Measurements from ENCODE around the gene PPP1R36.
"Not testable (repeated sequence)": the region's sequence is repeated elsewhere in the genome, so short reads cannot be mapped to it uniquely, and the experiment has no call there.

The PPP1R36 gene

DNA sequence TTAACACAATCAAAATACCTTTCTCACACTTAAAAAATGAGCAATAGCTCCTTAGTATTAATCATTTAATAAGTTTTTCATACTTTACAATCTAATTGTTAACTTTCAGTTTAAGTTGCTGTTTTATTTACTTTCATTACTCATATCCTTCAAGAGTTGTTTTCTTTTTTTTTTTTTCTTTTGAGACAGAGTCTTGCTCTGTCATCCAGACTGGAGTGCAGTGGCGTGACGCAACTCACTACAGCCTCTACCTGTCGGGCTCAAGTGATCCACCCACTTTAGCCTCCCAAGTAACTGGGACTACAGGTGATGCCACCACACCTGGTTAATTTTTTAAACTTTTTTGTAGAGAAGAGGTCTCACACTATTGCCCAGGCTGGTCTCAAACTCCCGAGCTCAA, 29.1 kb upstream of the PPP1R36 start:
- no peak for DNase-seq
- no peak for ATAC-seq

- ATAC-seq (peak; percentile 68), DNase-seq (no peak)
These were observed 27.0 kb upstream of the PPP1R36 start for GRCh38 chr14:64522591-64523355.

GRCh38 chr14:64525354-64525753, 24.4 kb upstream of the PPP1R36 start:
- ATAC-seq (no peak), DNase-seq (no peak)

GRCh38 chr14:64531567-64531966, 18.2 kb upstream of the PPP1R36 start:
- DNase-seq (no peak), ATAC-seq (no peak)

- no peak for ATAC-seq
- DNase-seq: no peak
These were observed 13.1 kb upstream of the PPP1R36 start for GRCh38 chr14:64536488-64537245.

DNA sequence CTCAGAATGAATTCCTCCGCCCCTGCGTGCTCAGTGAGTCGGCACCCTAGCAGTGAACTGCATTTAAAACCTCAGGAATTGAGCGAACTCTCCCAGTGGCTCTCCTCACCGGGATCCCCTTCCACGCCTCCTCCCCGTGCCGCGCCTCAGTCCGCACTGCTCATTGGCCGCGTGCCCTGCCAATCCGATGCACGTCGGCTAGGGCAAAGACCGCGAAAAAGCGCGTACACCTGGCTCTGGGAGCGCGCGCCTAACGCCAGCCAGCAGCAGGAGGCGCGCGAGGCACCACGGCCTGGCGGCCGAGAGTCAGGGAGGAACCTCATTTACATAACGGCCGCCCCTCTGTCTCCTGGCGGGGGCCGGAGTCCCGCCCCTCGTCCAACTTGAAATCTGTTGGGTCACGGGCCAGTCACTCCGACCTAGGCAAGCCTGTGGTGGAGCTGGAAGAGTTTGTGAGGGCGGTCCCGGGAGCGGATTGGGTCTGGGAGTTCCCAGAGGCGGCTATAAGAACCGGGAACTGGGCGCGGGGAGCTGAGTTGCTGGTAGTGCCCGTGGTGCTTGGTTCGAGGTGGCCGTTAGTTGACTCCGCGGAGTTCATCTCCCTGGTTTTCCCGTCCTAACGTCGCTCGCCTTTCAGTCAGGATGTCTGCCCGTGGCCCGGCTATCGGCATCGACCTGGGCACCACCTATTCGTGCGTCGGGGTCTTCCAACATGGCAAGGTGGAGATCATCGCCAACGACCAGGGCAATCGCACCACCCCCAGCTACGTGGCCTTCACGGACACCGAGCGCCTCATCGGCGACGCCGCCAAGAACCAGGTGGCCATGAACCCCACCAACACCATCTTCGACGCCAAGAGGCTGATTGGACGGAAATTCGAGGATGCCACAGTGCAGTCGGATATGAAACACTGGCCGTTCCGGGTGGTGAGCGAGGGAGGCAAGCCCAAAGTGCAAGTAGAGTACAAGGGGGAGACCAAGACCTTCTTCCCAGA, 9.3 kb upstream of the PPP1R36 start, which contains the start of gene HSPA2:
TSS of gene HSPA2 (plus strand) at position 534 of the 995 bp plus-strand sequence. CDS start at position 643, 109 bp downstream.
- DNase-seq: peak; percentile 97
- peak; percentile 98 for ATAC-seq

DNA sequence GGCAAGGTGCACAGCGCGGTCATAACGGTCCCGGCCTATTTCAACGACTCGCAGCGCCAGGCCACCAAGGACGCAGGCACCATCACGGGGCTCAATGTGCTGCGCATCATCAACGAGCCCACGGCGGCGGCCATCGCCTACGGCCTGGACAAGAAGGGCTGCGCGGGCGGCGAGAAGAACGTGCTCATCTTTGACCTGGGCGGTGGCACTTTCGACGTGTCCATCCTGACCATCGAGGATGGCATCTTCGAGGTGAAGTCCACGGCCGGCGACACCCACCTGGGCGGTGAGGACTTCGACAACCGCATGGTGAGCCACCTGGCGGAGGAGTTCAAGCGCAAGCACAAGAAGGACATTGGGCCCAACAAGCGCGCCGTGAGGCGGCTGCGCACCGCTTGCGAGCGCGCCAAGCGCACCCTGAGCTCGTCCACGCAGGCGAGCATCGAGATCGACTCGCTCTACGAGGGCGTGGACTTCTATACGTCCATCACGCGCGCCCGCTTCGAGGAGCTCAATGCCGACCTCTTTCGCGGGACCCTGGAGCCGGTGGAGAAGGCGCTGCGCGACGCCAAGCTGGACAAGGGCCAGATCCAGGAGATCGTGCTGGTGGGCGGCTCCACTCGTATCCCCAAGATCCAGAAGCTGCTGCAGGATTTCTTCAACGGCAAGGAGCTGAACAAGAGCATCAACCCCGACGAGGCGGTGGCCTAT, 8.3 kb upstream of the PPP1R36 start:
- DNase-seq (no peak), ATAC-seq (no peak)

- DNase-seq: no peak
These were observed 7.6 kb upstream of the PPP1R36 start for GRCh38 chr14:64541972-64542835.

DNA sequence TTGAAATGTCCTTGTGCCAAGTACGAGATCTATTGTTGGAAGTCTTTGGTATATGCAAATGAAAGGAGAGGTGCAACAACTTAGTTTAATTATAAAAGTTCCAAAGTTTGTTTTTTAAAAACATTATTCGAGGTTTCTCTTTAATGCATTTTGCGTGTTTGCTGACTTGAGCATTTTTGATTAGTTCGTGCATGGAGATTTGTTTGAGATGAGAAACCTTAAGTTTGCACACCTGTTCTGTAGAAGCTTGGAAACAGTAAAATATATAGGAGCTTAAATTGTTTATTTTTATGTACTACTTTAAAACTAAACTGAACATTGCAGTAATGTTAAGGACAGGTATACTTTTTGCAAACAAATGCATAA, 6.9 kb upstream of the PPP1R36 start:
- ATAC-seq: no peak
- no peak for DNase-seq

More at GRCh38 chr14:64541972-64542835, 7.6 kb upstream of the PPP1R36 start:
- no peak for ATAC-seq

- no peak for ATAC-seq
These were observed 5.0 kb upstream of the PPP1R36 start for GRCh38 chr14:64544607-64545312.

GRCh38 chr14:64549016-64549415, 745 bp upstream of the PPP1R36 start:
- ATAC-seq (no peak), DNase-seq (no peak)

More at GRCh38 chr14:64544607-64545312, 5.0 kb upstream of the PPP1R36 start:
- no peak for DNase-seq

DNA sequence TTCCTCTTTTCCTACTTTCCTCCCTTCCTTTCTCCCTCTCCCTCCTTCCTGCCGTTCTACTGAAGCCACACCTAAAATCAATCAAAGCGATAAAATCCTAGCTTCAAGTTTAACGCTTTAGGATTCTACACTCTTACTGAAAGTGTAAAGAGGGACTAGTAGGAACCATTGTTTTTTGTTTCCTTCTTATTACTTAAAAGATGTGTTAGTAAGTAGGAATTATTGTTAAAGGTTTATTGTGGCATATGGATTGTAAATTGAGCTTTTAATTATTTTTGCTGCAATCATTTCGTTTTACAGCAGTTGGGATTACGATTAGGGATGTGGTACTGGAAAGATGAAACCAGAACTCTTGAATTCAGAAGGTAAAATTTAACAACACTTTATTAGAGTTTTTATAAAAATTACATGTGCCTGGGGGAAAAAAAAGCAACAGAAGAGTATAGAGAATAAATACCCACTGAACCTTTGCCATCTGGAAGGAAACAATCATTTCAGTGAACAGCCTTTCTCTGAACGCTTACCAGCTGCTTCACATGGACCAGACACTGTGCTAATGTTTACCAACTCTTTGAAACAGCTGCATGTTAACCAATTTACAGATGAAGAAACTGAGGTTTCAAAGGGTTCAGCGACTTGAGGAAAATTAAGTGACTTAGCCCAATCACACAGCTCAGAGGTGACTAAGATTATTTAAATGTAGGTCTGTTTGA, 1.0 kb downstream of the PPP1R36 start:
- ATAC-seq: no peak

DNA sequence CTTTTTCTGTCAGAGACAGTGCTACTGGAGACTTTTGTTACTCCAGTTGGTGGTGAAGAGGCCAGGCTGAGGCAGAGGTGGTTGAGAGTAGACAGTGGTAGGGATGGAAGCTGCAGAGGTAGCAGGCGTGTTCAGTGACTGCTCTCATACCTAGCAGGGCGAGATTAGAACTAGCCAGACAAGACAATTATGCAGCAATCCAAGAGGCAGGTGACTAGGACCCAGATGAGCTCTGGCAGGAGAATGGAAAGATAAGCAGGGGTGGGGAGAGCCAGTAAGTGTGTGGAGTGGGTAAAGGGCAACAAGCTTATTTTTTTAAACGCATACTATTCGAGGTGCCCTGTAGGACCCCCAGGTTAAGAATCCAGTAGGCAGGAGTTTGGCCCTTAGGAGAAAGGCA, 4.8 kb downstream of the PPP1R36 start:
- ATAC-seq (no peak), DNase-seq (no peak)

More for the DNA sequence above, 1.0 kb downstream of the PPP1R36 start:
- no peak for DNase-seq

GRCh38 chr14:64556526-64556925, 6.8 kb downstream of the PPP1R36 start:
- ATAC-seq: no peak
- DNase-seq: no peak

GRCh38 chr14:64558216-64558615, 8.5 kb downstream of the PPP1R36 start:
- ATAC-seq, DNase-seq: not testable (repeated sequence)

- ATAC-seq (no peak), DNase-seq (no peak)
These were observed 11.9 kb downstream of the PPP1R36 start for GRCh38 chr14:64561631-64562030.

- ATAC-seq (no peak), DNase-seq (no peak)
These were observed 12.7 kb downstream of the PPP1R36 start for GRCh38 chr14:64562436-64562835.

GRCh38 chr14:64563696-64564095, 13.9 kb downstream of the PPP1R36 start:
- ATAC-seq (no peak), DNase-seq (no peak)

- DNase-seq: no peak
- no peak for ATAC-seq
These were observed 16.9 kb downstream of the PPP1R36 start for GRCh38 chr14:64566651-64567122.
